HepG2 (cell line): ENCODE measurements around the gene HTR3B. TPM values are rescaled to one million over a fixed set of nuclear protein-coding genes. Genes with fewer than 3 reads are reported as not detected.

Source experiments
- ATAC-seq: fragments of 200-7000 bp; cut with Tn5 transposase; 3 replicates; pipeline ENCODE4 v1.9.1; 2020; ENCODE audit warnings: mild to moderate bottlenecking, moderate library complexity
- BruUV-seq: library from RNA; stranded (reverse); fragments of 400-500 nt; replicated peaks from 2 replicates; lab custom pipeline; 2021; lab: Mats Ljungman, UMichigan
- CTCF ChIA-PET: fragments of 300-600 bp; formaldehyde crosslinking; extraction: SDS; loops from one replicate; lab custom pipeline; 2021; ENCODE audit warnings: low total read pairs, inconsistent platforms, low intra/inter-chr PET ratio; lab: Yijun Ruan, JAX
- POLR2A ChIA-PET: fragments of 350-600 bp; sonication (Branson Sonifier 250); formaldehyde crosslinking; loops from one replicate; lab custom pipeline; 2020; ENCODE audit warnings: antibody characterized with exemption, inconsistent platforms; lab: Yijun Ruan, JAX
- DNase-seq: peaks from one replicate; pipeline ENCODE4 v3.0.0-alpha.2; 2015; ENCODE audit warnings: low spot score
- FAIRE-seq: peaks from 3 replicates; lab custom pipeline; 2011; peaks lifted over from hg19 to GRCh38; lab: Jason Lieb, UNC
- H2AFZ ChIP-seq: one replicate; pipeline ENCODE4 v1.6.1; 2011; ENCODE audit warnings: low read length, inconsistent platforms
- H3K27ac ChIP-seq: fragments of 300-600 bp; 3 replicates; pipeline ENCODE4 v1.8.0; 2011; ENCODE audit warnings: mixed run types, mild to moderate bottlenecking, mixed read lengths, low read length, inconsistent platforms; ENCODE audit not compliant: insufficient read depth; ENCODE audit errors: extremely low read length
- H3K27me3 ChIP-seq, 2 experiments: fragments of 200-600 bp in 1 of 2; 2 replicates in 1 of 2; 3 replicates in 1 of 2; pipeline versions ENCODE4 v1.6.0 to v1.8.0; 2011; ENCODE audit warnings: low read length in 2 of 2, mild to moderate bottlenecking in 2 of 2, moderate library complexity in 2 of 2, inconsistent platforms in 1 of 2; ENCODE audit not compliant: insufficient read depth in 2 of 2, control insufficient read depth in 1 of 2
- H3K36me3 ChIP-seq, 2 experiments: fragments of 200-600 bp in 1 of 2; replicated peaks in 1 of 2; 2 replicates in 1 of 2; 3 replicates in 1 of 2; pipeline versions ENCODE4 v1.5.1 to v1.8.0; 2011; ENCODE audit warnings: low read length in 2 of 2, inconsistent platforms in 1 of 2; ENCODE audit not compliant: insufficient read depth in 2 of 2, control insufficient read depth in 1 of 2
- H3K4me1 ChIP-seq: 2 replicates; pipeline ENCODE4 v1.5.1; 2012; ENCODE audit warnings: low read length, inconsistent platforms; ENCODE audit not compliant: insufficient read depth
- H3K4me2 ChIP-seq: 2 replicates; pipeline ENCODE4 v1.6.0; 2011; ENCODE audit warnings: low read depth, low read length, inconsistent platforms
- H3K4me3 ChIP-seq, 3 experiments: fragments of 200-600 bp in 1 of 3; sonication (generic), shearing (Covaris generic) in 1 of 3; replicated peaks in 1 of 3; 2 replicates each; pipeline ENCODE4 v1.5.1; 2011 to 2016; ENCODE audit warnings: low read length in 3 of 3, inconsistent platforms in 2 of 3, low read depth in 2 of 3, mild to moderate bottlenecking in 2 of 3, control low read depth in 1 of 3, mixed read lengths in 1 of 3; ENCODE audit not compliant: insufficient read depth in 1 of 3
- H3K79me2 ChIP-seq: one replicate; pipeline ENCODE4 v1.6.1; 2011; ENCODE audit warnings: low read length, inconsistent platforms; ENCODE audit not compliant: insufficient read depth
- H3K9ac ChIP-seq: 2 replicates; pipeline ENCODE4 v1.6.0; 2011; ENCODE audit warnings: mild to moderate bottlenecking, low read depth, low read length, inconsistent platforms; ENCODE audit not compliant: insufficient read depth
- H3K9me3 ChIP-seq: 2 replicates; pipeline ENCODE4 v1.5.1; 2012; ENCODE audit warnings: mild to moderate bottlenecking, low read length
- H4K20me1 ChIP-seq: 2 replicates; pipeline ENCODE4 v1.6.0; 2011; ENCODE audit warnings: inconsistent platforms, mild to moderate bottlenecking, low read length, moderate library complexity; ENCODE audit not compliant: insufficient read depth
- AGO1 ChIP-seq: fragments of 200-400 bp; formaldehyde crosslinking; IDR thresholded peaks from 2 replicates; pipeline ENCODE4 v1.6.1; 2017; ENCODE audit warnings: mild to moderate bottlenecking, low read depth, low read length, moderate library complexity; ENCODE audit not compliant: poor library complexity, severe bottlenecking
- ARNT ChIP-seq: fragments of 450-650 bp; IDR thresholded peaks from 2 replicates; pipeline ENCODE4 v1.6.1; 2017
- CCAR2 ChIP-seq: fragments of 200-400 bp; formaldehyde crosslinking; optimal IDR thresholded peaks from 2 replicates; pipeline ENCODE3; 2018; ENCODE audit warnings: low read depth, mild to moderate bottlenecking, low read length, moderate library complexity
- CTCF ChIP-seq: sonication (generic); formaldehyde crosslinking; IDR thresholded peaks from 2 replicates; pipeline ENCODE4 v1.5.0; 2020; ENCODE audit warnings: mild to moderate bottlenecking, missing genetic modification reagents, moderate library complexity
- HNRNPH1 ChIP-seq: fragments of 200-400 bp; formaldehyde crosslinking; optimal IDR thresholded peaks from 2 replicates; pipeline ENCODE3; 2017; ENCODE audit warnings: mild to moderate bottlenecking, low read depth, low read length
- JDP2 ChIP-seq: sonication (generic); formaldehyde crosslinking; IDR thresholded peaks from 2 replicates; pipeline ENCODE4 v1.8.1; 2022; ENCODE audit warnings: missing genetic modification reagents, borderline replicate concordance
- MTA3 ChIP-seq: sonication (generic); formaldehyde crosslinking; IDR thresholded peaks from 2 replicates; pipeline ENCODE4 v1.4.0; 2020; ENCODE audit warnings: missing genetic modification reagents
- MTF1 ChIP-seq: sonication (generic); formaldehyde crosslinking; IDR thresholded peaks from 2 replicates; pipeline ENCODE4 v1.5.0; 2020; ENCODE audit warnings: missing genetic modification reagents
- NR3C1 ChIP-seq: sonication (generic); formaldehyde crosslinking; IDR thresholded peaks from 2 replicates; pipeline ENCODE4 v1.4.0; 2020; ENCODE audit warnings: missing genetic modification reagents
- NRL ChIP-seq: sonication (generic); formaldehyde crosslinking; IDR thresholded peaks from 2 replicates; pipeline ENCODE4 v1.5.0; 2020; ENCODE audit warnings: missing genetic modification reagents, mild to moderate bottlenecking, moderate library complexity, borderline replicate concordance
- PREB ChIP-seq: sonication (generic); formaldehyde crosslinking; IDR thresholded peaks from 2 replicates; pipeline ENCODE4 v1.4.0; 2020; ENCODE audit warnings: missing genetic modification reagents
- SNAPC2 ChIP-seq: sonication (generic); formaldehyde crosslinking; IDR thresholded peaks from 2 replicates; pipeline ENCODE4 v1.8.1; 2022; ENCODE audit warnings: mild to moderate bottlenecking, missing genetic modification reagents
- ZBTB8A ChIP-seq: sonication (generic); formaldehyde crosslinking; IDR thresholded peaks from 2 replicates; pipeline ENCODE4 v1.4.0; 2020; ENCODE audit warnings: mild to moderate bottlenecking, low read depth, missing genetic modification reagents, borderline replicate concordance
- ZC3H13 ChIP-seq: sonication (generic); formaldehyde crosslinking; IDR thresholded peaks from 2 replicates; pipeline ENCODE4 v1.8.1; 2023; ENCODE audit warnings: mild to moderate bottlenecking, missing genetic modification reagents, moderate library complexity
- ZNF75D ChIP-seq: sonication (generic); formaldehyde crosslinking; IDR thresholded peaks from 2 replicates; pipeline ENCODE4 v1.8.1; 2023; ENCODE audit warnings: missing genetic modification reagents, mild to moderate bottlenecking, borderline replicate concordance
- WGBS: methylation state at CpG from one replicate; pipeline ENCODE4 v1.1.6; 2017; ENCODE audit warnings: low lambda C conversion rate; 5-methylcytosine and 5-hydroxymethylcytosine counted together
- in situ Hi-C: cut with HindIII; loops from 2 replicates; pipeline ENCODE4 v1.10.0; 2017; ENCODE audit warnings: low pct_unique_long_range_greater_than_20kb; ENCODE audit not compliant: extremely low pct_ligation_motif_present
- intact Hi-C: fragments of 100-400 bp; cut with micrococcal nuclease; formaldehyde crosslinking; loops from one replicate; pipeline ENCODE4 v1.10.0; 2022; ENCODE audit not compliant: unreplicated experiment
- polyA plus RNA-seq, 8 experiments: library from polyadenylated mRNA; depleted of rRNA in 3 of 8; stranded (reverse) in 7 of 8; unstranded in 1 of 8; fragments of >200 nt; fragmentation: Illumina TruSeq in 4 of 8; extraction: Trizol in 4 of 8; gene quantifications; 2 replicates each; pipeline versions ENCODE4 v1.2.1 to v1.2.3, GENCODE V29; 2011 to 2016; ENCODE audit warnings: low read depth in 4 of 8, missing spikeins in 1 of 8, mixed read lengths in 1 of 8; ENCODE audit not compliant: insufficient read depth in 1 of 8
- total RNA-seq, 5 experiments: library from RNA; depleted of rRNA; stranded (reverse); fragments of >200 nt; fragmentation: Illumina TruSeq; extraction: Trizol; gene quantifications; 2 replicates each; pipeline ENCODE4 v1.2.3, GENCODE V29; 2016; ENCODE audit warnings: low read depth in 1 of 5

HTR3B gene
- total and polyA plus RNA-seq, 2 of the 13 experiments (the other 11 are each of a cell fraction or from before 2014, with no cell fraction given), result 0.09 to 1.7 TPM

- Histone ChIP-seq H3K27me3 (no peaks in the 10 kb centered on the region), H3K4me2 (no peak overlapping the region), H3K4me3 (no peak overlapping the region), H3K79me2 (no peaks in the 10 kb centered on the region), H3K27ac (no peak overlapping the region), H4K20me1 (no peaks in the 10 kb centered on the region), H3K36me3 (no peaks in the 10 kb centered on the region), H3K9me3 (no peaks in the 10 kb centered on the region), H2AFZ (no peak overlapping the region), H3K4me1 (no peaks in the 10 kb centered on the region), H3K9ac (no peak overlapping the region)
- no peak for TF ChIP-seq MTA3 (CRISPR knock-in tag)
- no peak for TF ChIP-seq ARNT
- TF ChIP-seq ZC3H13, result no peak
- TF ChIP-seq CTCF (CRISPR knock-in tag), result no peak
- no peak for TF ChIP-seq SNAPC2 (CRISPR knock-in tag)
- no peak for TF ChIP-seq PREB (CRISPR knock-in tag)
- no peak for TF ChIP-seq MTF1 (CRISPR knock-in tag)
- no peak for TF ChIP-seq JDP2 (CRISPR knock-in tag)
- no peak for TF ChIP-seq CCAR2
- TF ChIP-seq HNRNPH1, result no peak
- TF ChIP-seq ZBTB8A (CRISPR knock-in tag), result no peak
- TF ChIP-seq AGO1, result no peak
- TF ChIP-seq ZNF75D (CRISPR knock-in tag), result no peak
- TF ChIP-seq NR3C1 (CRISPR knock-in tag), result no peak
- no peak for TF ChIP-seq NRL (CRISPR knock-in tag)
- BruUV-seq, result no TSS peak
- DNase-seq (no peak), ATAC-seq (no peak), FAIRE-seq (no peak)
- CTCF ChIA-PET, result no interaction called here
- in situ Hi-C loops, result no loop called here
- intact Hi-C loops, result no loop called here
- POLR2A ChIA-PET, result no interaction called here
- 59% methylated on average over 12 of the region's 12 CpGs for WGBS
Measured at GRCh38 chr11:113926273-113927197, 21.9 kb downstream of the HTR3B start.
